ENCODE measurements around the gene DNAL1. TPM values are rescaled to one million over a fixed set of nuclear protein-coding genes. Genes with fewer than 3 reads are reported as not detected.

The DNAL1 gene
- total RNA-seq, 8 experiments from 2014 or later, result 9.7 to 32.1 (median 12.2) TPM

- in situ Hi-C loops (cut with MboI; ENCODE audit: low pct_unique_long_range_greater_than_20kb in 2 of 9, low sequenced_read_pairs in 9 of 9, unreplicated experiment in 9 of 9), result no loop called here
- 0 to 2% (median 0%) methylated on average over 2 to 31 of the region's 113 CpGs; no CpG with 5 or more reads in 3 of the 10 experiments for WGBS, 10 experiments
- H3K27ac ChIP-seq, result peak within 1 kb of the TSS; percentile 92 to 97
- H3K4me1 ChIP-seq (replicated peaks in 1 of 2), result peaks cover 36 to 41% of the 10 kb centered on the region in 2 donors
- peak within 1 kb of the TSS; percentile 56 to 89 (median 76) for H3K4me3 ChIP-seq
- ATAC-seq (replicated peaks in 6 of 8), result peak; percentile 68 to 82 (median 78)
Measured at GRCh38 chr14:73713803-73714655, 69.2 kb downstream of the DNAL1 start, which contains the start of gene PNMA1. Gene PNMA1, minus strand, starts transcription at chr14:73714384. Its CDS starts 745 bp downstream, at chr14:73713639.

- in situ Hi-C loops (cut with MboI; ENCODE audit: low pct_unique_long_range_greater_than_20kb in 2 of 9, low sequenced_read_pairs in 9 of 9, unreplicated experiment in 9 of 9), result no loop called here
- Histone ChIP-seq H3K4me1 (replicated peaks in 1 of 2) (peaks cover 40 to 45% of the 10 kb centered on the region in 2 donors), H3K4me3 (peak overlapping the region; percentile 56 to 89 (median 76)), H3K27ac (peak overlapping the region; percentile 92 to 97)
- WGBS, 10 experiments, result 24 to 74% (median 33%) methylated on average over 2 to 7 of the region's 7 CpGs
- ATAC-seq (replicated peaks in 6 of 8), result peak in 6 of 8 experiments; percentile 1 to 57 (median 51)
Measured at GRCh38 chr14:73714656-73715081, 69.9 kb downstream of the DNAL1 start.

- H3K27ac ChIP-seq, result no peak overlapping the region
- H3K4me3 ChIP-seq, result no peak overlapping the region
- ATAC-seq (replicated peaks in 6 of 8), result no peak
- peaks cover 40 to 45% of the 10 kb centered on the region in 2 donors for H3K4me1 ChIP-seq (replicated peaks in 1 of 2)
- 67 to 100% (median 82%) methylated on average over 1 to 3 of the region's 4 CpGs; no CpG with 5 or more reads in 2 of the 10 experiments for WGBS, 10 experiments
- in situ Hi-C loops (cut with MboI; ENCODE audit: low pct_unique_long_range_greater_than_20kb in 2 of 9, low sequenced_read_pairs in 9 of 9, unreplicated experiment in 9 of 9), result no loop called here
Measured at GRCh38 chr14:73715707-73716106, 70.9 kb downstream of the DNAL1 start.

- ATAC-seq (replicated peaks in 6 of 8), result no peak
- in situ Hi-C loops (cut with MboI; ENCODE audit: low pct_unique_long_range_greater_than_20kb in 2 of 9, low sequenced_read_pairs in 9 of 9, unreplicated experiment in 9 of 9), result no loop called here
- no peak overlapping the region for H3K4me3 ChIP-seq
- peaks cover 37 to 40% of the 10 kb centered on the region in 2 donors for H3K4me1 ChIP-seq (replicated peaks in 1 of 2)
- WGBS, 10 experiments, result 67 to 93% (median 89%) methylated on average over 1 to 3 of the region's 3 CpGs; no CpG with 5 or more reads in 7 of the 10 experiments
- no peak overlapping the region for H3K27ac ChIP-seq
Measured at GRCh38 chr14:73717266-73717665, 72.5 kb downstream of the DNAL1 start.

GRCh38 chr14:73717711-73718417 is 73.1 kb downstream of the DNAL1 start:
- in situ Hi-C loops (cut with MboI; ENCODE audit: low pct_unique_long_range_greater_than_20kb in 2 of 9, low sequenced_read_pairs in 9 of 9, unreplicated experiment in 9 of 9), result no loop called here
- 20 to 72% (median 40%) methylated on average over 1 to 10 of the region's 20 CpGs; no CpG with 5 or more reads in 3 of the 10 experiments for WGBS, 10 experiments
- Histone ChIP-seq H3K4me1 (replicated peaks in 1 of 2) (peaks cover 37 to 40% of the 10 kb centered on the region in 2 donors), H3K4me3 (peak overlapping the region in 4 of 5 donors; percentile 19 to 34 (median 28)), H3K27ac (peak overlapping the region; percentile 62 to 89)
- no peak for ATAC-seq (replicated peaks in 6 of 8)

- H3K4me3 ChIP-seq, result peak overlapping the region; percentile 2 to 34 (median 24)
- H3K4me1 ChIP-seq (replicated peaks in 1 of 2), result peaks cover 37 to 43% of the 10 kb centered on the region in 2 donors
- peak in 5 of 8 experiments; percentile 54 to 66 (median 62) for ATAC-seq (replicated peaks in 6 of 8)
- in situ Hi-C loops (cut with MboI; ENCODE audit: low pct_unique_long_range_greater_than_20kb in 2 of 9, low sequenced_read_pairs in 9 of 9, unreplicated experiment in 9 of 9), result no loop called here
- peak overlapping the region; percentile 62 to 89 for H3K27ac ChIP-seq
- WGBS, 10 experiments, result 0 to 80% (median 17%) methylated on average over 1 to 13 of the region's 55 CpGs; no CpG with 5 or more reads in 4 of the 10 experiments
Measured at GRCh38 chr14:73718418-73719251, 73.8 kb downstream of the DNAL1 start.

GRCh38 chr14:73719361-73719760 is 74.6 kb downstream of the DNAL1 start:
- peak overlapping the region in 1 of 5 donors; percentile 34 for H3K4me3 ChIP-seq
- peak overlapping the region in 1 of 2 donors; percentile 89 for H3K27ac ChIP-seq
- 60 to 100% (median 80%) methylated on average over 1 to 9 of the region's 13 CpGs; no CpG with 5 or more reads in 3 of the 10 experiments for WGBS, 10 experiments
- in situ Hi-C loops (cut with MboI; ENCODE audit: low pct_unique_long_range_greater_than_20kb in 2 of 9, low sequenced_read_pairs in 9 of 9, unreplicated experiment in 9 of 9), result no loop called here
- ATAC-seq (replicated peaks in 6 of 8), result peak in 1 of 8 experiments; percentile 1
- H3K4me1 ChIP-seq (replicated peaks in 1 of 2), result peaks cover 43 to 50% of the 10 kb centered on the region in 2 donors

- in situ Hi-C loops (cut with MboI; ENCODE audit: low pct_unique_long_range_greater_than_20kb in 2 of 9, low sequenced_read_pairs in 9 of 9, unreplicated experiment in 9 of 9), result no loop called here
- Histone ChIP-seq H3K4me3 (no peak overlapping the region), H3K27ac (no peak overlapping the region), H3K4me1 (replicated peaks in 1 of 2) (peaks cover 45 to 53% of the 10 kb centered on the region in 2 donors)
- WGBS, 10 experiments, result 69 to 100% (median 86%) methylated on average over 2 to 3 of the region's 8 CpGs; no CpG with 5 or more reads in 5 of the 10 experiments
- ATAC-seq (replicated peaks in 6 of 8), result no peak
Measured at GRCh38 chr14:73719791-73720190, 75.0 kb downstream of the DNAL1 start.

GRCh38 chr14:73720636-73721035 is 75.8 kb downstream of the DNAL1 start:
- H3K4me1 ChIP-seq (replicated peaks in 1 of 2), result peaks cover 46 to 52% of the 10 kb centered on the region in 2 donors
- no peak overlapping the region for H3K27ac ChIP-seq
- no peak overlapping the region for H3K4me3 ChIP-seq
- in situ Hi-C loops (cut with MboI; ENCODE audit: low pct_unique_long_range_greater_than_20kb in 2 of 9, low sequenced_read_pairs in 9 of 9, unreplicated experiment in 9 of 9), result no loop called here
- no peak for ATAC-seq (replicated peaks in 6 of 8)

- ATAC-seq (replicated peaks in 6 of 8), result no peak
- 67 to 100% (median 100%) methylated on average over 1 to 3 of the region's 12 CpGs; no CpG with 5 or more reads in 5 of the 10 experiments for WGBS, 10 experiments
- Histone ChIP-seq H3K4me3 (no peak overlapping the region), H3K4me1 (replicated peaks in 1 of 2) (peaks cover 46 to 51% of the 10 kb centered on the region in 2 donors), H3K27ac (no peak overlapping the region)
- in situ Hi-C loops (cut with MboI; ENCODE audit: low pct_unique_long_range_greater_than_20kb in 2 of 9, low sequenced_read_pairs in 9 of 9, unreplicated experiment in 9 of 9), result no loop called here
Measured at GRCh38 chr14:73721101-73721821, 76.5 kb downstream of the DNAL1 start.

GRCh38 chr14:73722581-73722980 is 77.8 kb downstream of the DNAL1 start:
- no peak overlapping the region for H3K27ac ChIP-seq
- ATAC-seq (replicated peaks in 6 of 8), result no peak
- in situ Hi-C loops (cut with MboI; ENCODE audit: low pct_unique_long_range_greater_than_20kb in 2 of 9, low sequenced_read_pairs in 9 of 9, unreplicated experiment in 9 of 9), result no loop called here
- peaks cover 36 to 40% of the 10 kb centered on the region in 2 donors for H3K4me1 ChIP-seq (replicated peaks in 1 of 2)
- no peak overlapping the region for H3K4me3 ChIP-seq
- 80 to 100% (median 96%) methylated on average over 1 to 10 of the region's 10 CpGs; no CpG with 5 or more reads in 2 of the 10 experiments for WGBS, 10 experiments

GRCh38 chr14:73723406-73723796 is 78.6 kb downstream of the DNAL1 start:
- no peak overlapping the region for H3K4me3 ChIP-seq
- ATAC-seq (replicated peaks in 6 of 8), result peak in 2 of 8 experiments; percentile 1
- peaks cover 28 to 32% of the 10 kb centered on the region in 2 donors for H3K4me1 ChIP-seq (replicated peaks in 1 of 2)
- H3K27ac ChIP-seq, result no peak overlapping the region
- in situ Hi-C loops (cut with MboI; ENCODE audit: low pct_unique_long_range_greater_than_20kb in 2 of 9, low sequenced_read_pairs in 9 of 9, unreplicated experiment in 9 of 9), result no loop called here
- 0 to 100% (median 90%) methylated on average over 1 to 7 of the region's 7 CpGs; no CpG with 5 or more reads in 1 of the 10 experiments for WGBS, 10 experiments

Data from motor neuron (in vitro differentiated cells).